Measurements from ENCODE around the gene GFM2.
"Not testable (repeated sequence)": the region's sequence is repeated elsewhere in the genome, so short reads cannot be mapped to it uniquely, and the experiment has no call there.

Gene GFM2

DNA sequence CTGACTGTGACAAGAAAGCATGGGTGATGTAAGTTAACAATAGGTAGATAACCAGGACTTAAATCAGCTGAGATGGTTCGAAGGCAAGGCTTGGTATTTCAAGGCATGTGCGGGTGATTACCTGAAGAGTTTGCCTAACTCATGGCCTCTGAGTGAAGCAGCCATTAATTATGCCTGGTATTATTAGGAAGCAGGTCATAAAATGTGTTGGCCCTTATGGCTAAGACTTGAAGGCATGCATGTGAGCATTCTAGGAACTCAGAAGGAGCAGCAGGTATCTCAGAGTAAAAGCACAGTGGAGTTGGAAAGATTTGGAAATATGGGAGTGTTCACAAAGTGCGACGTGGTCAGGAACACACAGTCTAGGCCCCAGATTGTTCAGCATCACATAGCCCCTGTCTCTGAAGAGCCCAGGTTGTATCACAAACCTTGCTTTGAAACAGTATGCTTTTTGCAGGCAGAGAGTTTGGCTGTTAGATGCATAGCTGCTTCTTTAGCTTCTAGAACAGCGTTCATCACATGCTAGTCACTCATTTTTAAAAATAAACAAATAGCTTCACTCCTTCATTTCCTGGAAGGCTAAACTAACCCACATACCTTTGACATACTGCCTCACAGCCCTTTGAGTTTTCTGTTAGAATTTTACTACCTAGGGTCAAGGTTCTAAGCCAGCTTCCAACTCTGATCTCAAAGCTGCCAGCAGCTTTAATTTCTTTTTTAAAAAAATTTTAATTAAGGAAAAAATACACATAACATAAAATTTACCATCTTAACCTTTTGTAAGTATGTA is 79.8 kb downstream of the GFM2 start:
- DNase-seq: no peak

- DNase-seq: no peak
Measured at GRCh38 chr5:74685979-74686631, 80.8 kb downstream of the GFM2 start.

DNA sequence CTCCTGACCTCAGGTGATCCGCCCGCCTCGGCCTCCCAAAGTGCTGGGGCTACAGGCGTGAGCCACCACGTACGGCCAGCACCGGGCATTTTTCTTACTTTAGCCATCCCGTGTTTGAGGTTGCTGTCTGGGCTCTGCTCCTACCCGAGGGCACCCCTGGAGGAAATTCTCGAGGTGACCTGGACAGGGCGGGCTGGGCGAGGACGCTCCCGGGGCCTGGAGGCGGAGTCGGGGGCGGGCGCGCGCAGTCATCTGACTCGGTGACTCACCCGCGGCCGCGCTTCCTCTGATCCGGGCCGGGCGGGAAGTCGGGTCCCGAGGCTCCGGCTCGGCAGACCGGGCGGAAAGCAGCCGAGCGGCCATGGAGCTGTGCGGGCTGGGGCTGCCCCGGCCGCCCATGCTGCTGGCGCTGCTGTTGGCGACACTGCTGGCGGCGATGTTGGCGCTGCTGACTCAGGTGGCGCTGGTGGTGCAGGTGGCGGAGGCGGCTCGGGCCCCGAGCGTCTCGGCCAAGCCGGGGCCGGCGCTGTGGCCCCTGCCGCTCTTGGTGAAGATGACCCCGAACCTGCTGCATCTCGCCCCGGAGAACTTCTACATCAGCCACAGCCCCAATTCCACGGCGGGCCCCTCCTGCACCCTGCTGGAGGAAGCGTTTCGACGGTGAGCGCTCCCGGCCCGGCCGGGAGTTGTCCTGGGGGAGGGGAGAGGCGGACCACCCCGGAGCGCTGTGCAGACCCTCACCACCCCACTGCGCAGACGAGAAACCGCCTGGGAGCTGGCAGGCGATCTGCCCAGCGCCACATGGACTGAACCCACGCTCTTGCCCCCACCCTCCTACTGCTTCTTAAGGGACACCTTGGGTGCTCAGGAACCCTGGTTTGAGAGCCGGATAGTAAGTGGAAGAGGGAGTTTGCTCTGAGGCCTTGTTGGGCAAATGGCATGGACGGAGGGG is 81.7 kb downstream of the GFM2 start, which contains the start of gene HEXB:
Gene HEXB (plus strand): TSS at position 334 of the 952 bp plus-strand sequence. CDS start 28 bp downstream, at position 362.
- DNase-seq: peak; percentile 80

GRCh38 chr5:74679966-74680365 is 87.0 kb downstream of the GFM2 start:
- DNase-seq: no peak

DNA sequence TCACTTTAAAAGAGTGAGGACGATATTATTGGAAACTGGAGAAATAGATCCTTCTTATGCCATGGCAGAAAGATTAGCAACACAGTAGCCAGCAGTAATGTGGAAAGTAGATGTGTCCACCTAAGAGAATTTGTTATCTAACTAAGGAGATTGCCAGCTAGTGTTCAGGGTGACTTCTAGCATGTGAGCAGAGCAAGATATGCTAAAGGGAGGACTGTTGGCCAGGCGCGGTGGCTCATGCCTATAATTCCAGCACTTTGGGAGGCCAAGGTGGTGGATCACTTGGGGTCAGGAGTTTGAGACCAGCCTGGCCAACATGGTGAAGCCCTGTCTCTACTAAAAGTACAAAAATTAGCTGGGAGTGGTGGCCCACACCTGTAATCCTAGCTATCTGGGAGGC is 87.6 kb downstream of the GFM2 start:
- DNase-seq: not testable (repeated sequence)

- DNase-seq: not testable (repeated sequence)
Measured at GRCh38 chr5:74678123-74678522, 88.8 kb downstream of the GFM2 start.

DNA sequence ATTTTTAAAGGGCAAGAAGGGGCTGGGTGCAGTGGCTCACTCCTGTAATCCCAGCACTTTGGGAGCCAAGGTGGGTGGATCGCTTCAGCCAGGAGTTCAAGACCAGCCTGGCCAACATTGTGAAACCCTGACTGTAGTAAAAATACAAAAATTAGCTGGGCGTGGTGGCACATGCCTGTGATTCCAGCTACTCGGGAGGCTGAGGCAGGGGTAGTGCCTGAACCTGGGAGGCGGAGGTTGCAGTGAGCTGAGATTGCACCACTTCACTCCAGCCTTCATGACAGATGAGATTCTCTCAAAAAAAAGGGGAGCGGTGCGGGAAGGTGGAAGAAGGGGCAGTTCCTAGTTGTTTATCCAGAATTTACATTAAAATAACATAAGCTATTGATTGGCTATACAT is 90.5 kb downstream of the GFM2 start:
- not testable (repeated sequence) for DNase-seq

GRCh38 chr5:74673011-74673790 is 93.7 kb downstream of the GFM2 start:
- peak; percentile 43 for DNase-seq

DNA sequence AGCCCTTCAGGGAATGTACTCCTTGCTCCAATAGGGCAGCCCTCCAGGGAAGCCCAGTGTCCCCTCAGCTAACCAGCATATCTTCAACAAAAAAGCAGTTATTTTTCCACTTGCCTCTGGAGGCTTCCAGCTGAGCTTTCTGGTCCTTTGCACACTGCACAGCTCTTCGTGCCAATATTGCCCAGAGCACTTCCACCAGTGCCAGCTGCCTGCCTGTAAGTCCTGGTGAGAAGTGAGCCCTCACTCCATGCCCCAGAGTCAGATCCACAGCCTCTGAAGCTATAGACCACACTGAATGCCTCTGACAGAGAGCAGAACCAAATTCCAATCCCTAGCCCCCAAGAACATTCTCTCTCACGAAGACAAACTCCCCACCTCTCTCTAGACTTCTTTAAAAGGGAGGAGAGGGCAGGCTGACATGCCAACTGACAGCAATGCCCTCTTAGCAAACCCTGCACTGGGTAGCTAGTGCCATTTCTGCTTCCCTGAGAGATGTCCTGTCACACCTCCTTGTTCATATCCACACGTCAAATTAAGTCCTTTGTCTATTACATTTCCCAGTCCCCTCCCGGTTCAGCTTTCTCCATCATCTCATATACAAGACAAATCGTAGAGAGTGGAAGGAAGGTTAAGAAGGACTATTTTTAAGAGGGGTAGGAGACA is 94.6 kb downstream of the GFM2 start:
- no peak for DNase-seq

All from NCI-H82 (cell line).